ENCODE measurements around the gene ACP2. TPM values are rescaled to one million over a fixed set of nuclear protein-coding genes. Genes with fewer than 3 reads are reported as not detected.

ACP2 gene
- total and polyA plus RNA-seq, 4 donors = 40.3 to 94.4 (median 79.3) TPM

- no peak for DNase-seq (ENCODE audit: low spot score)
- H3K27me3 ChIP-seq (ENCODE audit: control insufficient read depth in 4 of 4, insufficient read depth in 4 of 4, low read length in 3 of 4) = no peaks in the 10 kb centered on the region
- H3K9me3 ChIP-seq (ENCODE audit: control insufficient read depth in 4 of 4, low read length in 3 of 4) = no peaks in the 10 kb centered on the region
- 14% methylated on average over 15 of the region's 15 CpGs for WGBS
- TF ChIP-seq JUND (IDR thresholded peaks at IDR 0.05) (no peak), SP1 (IDR thresholded peaks at IDR 0.05) (no peak), MAX (IDR thresholded peaks at IDR 0.05) (no peak), FOXA2 (IDR thresholded peaks at IDR 0.05) (no peak), EGR1 (IDR thresholded peaks at IDR 0.05; ENCODE audit: low read depth in 2 of 2) (no peak), NR2F2 (IDR thresholded peaks at IDR 0.05) (no peak), ATF3 (IDR thresholded peaks at IDR 0.05) (no peak), FOXA1 (IDR thresholded peaks at IDR 0.05) (no peak), RXRA (IDR thresholded peaks at IDR 0.05) (no peak), CTCF (IDR thresholded peaks at IDR 0.05; ENCODE audit: low read depth, low read length, missing input control) (no peak), TAF1 (conservative IDR thresholded peaks at IDR 0.05) (no peak), RAD21 (IDR thresholded peaks at IDR 0.05) (no peak)
- peak overlapping the region; percentile 81 to 86 for H3K27ac ChIP-seq (ENCODE audit: low read depth in 1 of 2, low read length in 2 of 2)
- H3K9ac ChIP-seq (ENCODE audit: low read depth in 1 of 2, low read length in 2 of 2) = peak overlapping the region; percentile 81 to 90
- peaks cover 0 to 4% (median 0%) of the 10 kb centered on the region in 4 donors for H3K36me3 ChIP-seq (ENCODE audit: control insufficient read depth in 4 of 4, insufficient read depth in 3 of 4, low read depth in 1 of 4, low read length in 3 of 4)
- peak overlapping the region; percentile 63 to 84 (median 73) for H3K4me3 ChIP-seq (ENCODE audit: low read depth in 1 of 3, low read length in 3 of 3)
- H3K4me1 ChIP-seq (ENCODE audit: control insufficient read depth in 4 of 4, insufficient read depth in 4 of 4, low read length in 3 of 4) = peaks cover 13 to 26% (median 23%) of the 10 kb centered on the region in 4 donors
Observed at GRCh38 chr11:47215366-47215910, 33.2 kb downstream of the ACP2 start.

- Histone ChIP-seq H3K27me3 (ENCODE audit: control insufficient read depth in 4 of 4, insufficient read depth in 4 of 4, low read length in 3 of 4) (no peaks in the 10 kb centered on the region), H3K9me3 (ENCODE audit: control insufficient read depth in 4 of 4, low read length in 3 of 4) (no peaks in the 10 kb centered on the region), H3K4me3 (ENCODE audit: low read depth in 1 of 3, low read length in 3 of 3) (peak overlapping the region; percentile 63 to 84 (median 69)), H3K9ac (ENCODE audit: low read depth in 1 of 2, low read length in 2 of 2) (peak overlapping the region in 1 of 2 donors; percentile 54), H3K4me1 (ENCODE audit: control insufficient read depth in 4 of 4, insufficient read depth in 4 of 4, low read length in 3 of 4) (peaks cover 11 to 26% (median 23%) of the 10 kb centered on the region in 4 donors), H3K27ac (ENCODE audit: low read depth in 1 of 2, low read length in 2 of 2) (peak overlapping the region; percentile 83 to 86), H3K36me3 (ENCODE audit: control insufficient read depth in 4 of 4, insufficient read depth in 3 of 4, low read depth in 1 of 4, low read length in 3 of 4) (no peaks in the 10 kb centered on the region)
- DNase-seq (ENCODE audit: low spot score) = peak; percentile 77
- WGBS = 8% methylated on average over 20 of the region's 20 CpGs
- no peak for TF ChIP-seq CTCF (IDR thresholded peaks at IDR 0.05; ENCODE audit: low read depth, low read length, missing input control)
- TF ChIP-seq RAD21 (IDR thresholded peaks at IDR 0.05) = peak in 1 of 2 donors; percentile 51
- no peak for TF ChIP-seq JUND (IDR thresholded peaks at IDR 0.05)
- TF ChIP-seq HNF4G (IDR thresholded peaks at IDR 0.05) = no peak
- TF ChIP-seq TAF1 (conservative IDR thresholded peaks at IDR 0.05) = peak; percentile 51
- peak in 1 of 2 donors; percentile 23 for TF ChIP-seq HNF4A (conservative IDR thresholded peaks at IDR 0.05)
- peak; percentile 31 for TF ChIP-seq REST (IDR thresholded peaks at IDR 0.05)
- TF ChIP-seq NR2F2 (IDR thresholded peaks at IDR 0.05) = peak; percentile 35
- peak; percentile 61 for TF ChIP-seq SP1 (IDR thresholded peaks at IDR 0.05)
- TF ChIP-seq ATF3 (IDR thresholded peaks at IDR 0.05) = peak; percentile 2
- peak; percentile 26 for TF ChIP-seq ZBTB33 (IDR thresholded peaks at IDR 0.05)
- no peak for TF ChIP-seq EGR1 (IDR thresholded peaks at IDR 0.05; ENCODE audit: low read depth in 2 of 2)
- peak in 1 of 2 donors; percentile 29 for TF ChIP-seq RXRA (IDR thresholded peaks at IDR 0.05)
Observed at GRCh38 chr11:47213950-47214565, 34.6 kb downstream of the ACP2 start.
